GM19193 (cell line): Measurements from ENCODE around the gene AGPAT1.

Source experiments
- POLR2A ChIP-seq: IDR thresholded peaks from 4 replicates; pipeline ENCODE4 v1.6.1; 2011; ENCODE audit not compliant: insufficient read depth, insufficient read length; ENCODE audit errors: extremely low read depth

AGPAT1 gene

GRCh38 chr6:32167761-32168262 lies 8.1 kb downstream of the AGPAT1 start:
- TF ChIP-seq POLR2A: no peak

DNA sequence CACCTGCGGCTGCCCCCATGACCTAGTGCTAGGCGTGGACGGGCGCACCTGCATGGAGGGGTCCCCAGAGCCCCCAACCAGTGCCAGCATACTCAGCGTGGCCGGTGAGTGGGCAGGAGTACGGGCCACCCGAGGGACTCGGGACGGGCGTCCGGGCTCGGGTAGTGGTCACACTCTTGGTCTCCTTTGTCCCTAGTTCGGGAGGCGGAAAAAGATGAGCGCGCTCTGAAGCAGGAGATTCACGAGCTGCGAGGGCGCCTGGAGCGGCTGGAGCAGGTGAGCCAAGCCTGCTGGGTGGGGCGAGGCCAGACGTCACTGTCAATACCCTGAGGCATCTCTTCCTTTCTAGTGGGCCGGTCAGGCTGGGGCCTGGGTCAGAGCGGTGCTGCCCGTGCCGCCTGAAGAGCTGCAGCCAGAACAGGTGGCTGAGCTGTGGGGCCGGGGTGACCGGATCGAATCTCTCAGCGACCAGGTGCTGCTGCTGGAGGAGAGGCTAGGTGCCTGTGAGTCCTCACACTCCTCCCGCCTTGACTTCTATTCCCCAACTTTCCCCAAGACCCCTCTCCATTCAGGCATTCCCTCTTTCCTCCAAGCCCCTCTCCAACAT lies 8.6 kb downstream of the AGPAT1 start:
- no peak for TF ChIP-seq POLR2A

- no peak for TF ChIP-seq POLR2A
These were observed 9.3 kb downstream of the AGPAT1 start for GRCh38 chr6:32166411-32167061.

GRCh38 chr6:32164295-32164694 lies 11.6 kb downstream of the AGPAT1 start, which contains the start of gene EGFL8:
EGFL8 (plus strand) TSS chr6:32164595; CDS start chr6:32166166, 1,571 bp downstream.
- TF ChIP-seq POLR2A: no peak

DNA sequence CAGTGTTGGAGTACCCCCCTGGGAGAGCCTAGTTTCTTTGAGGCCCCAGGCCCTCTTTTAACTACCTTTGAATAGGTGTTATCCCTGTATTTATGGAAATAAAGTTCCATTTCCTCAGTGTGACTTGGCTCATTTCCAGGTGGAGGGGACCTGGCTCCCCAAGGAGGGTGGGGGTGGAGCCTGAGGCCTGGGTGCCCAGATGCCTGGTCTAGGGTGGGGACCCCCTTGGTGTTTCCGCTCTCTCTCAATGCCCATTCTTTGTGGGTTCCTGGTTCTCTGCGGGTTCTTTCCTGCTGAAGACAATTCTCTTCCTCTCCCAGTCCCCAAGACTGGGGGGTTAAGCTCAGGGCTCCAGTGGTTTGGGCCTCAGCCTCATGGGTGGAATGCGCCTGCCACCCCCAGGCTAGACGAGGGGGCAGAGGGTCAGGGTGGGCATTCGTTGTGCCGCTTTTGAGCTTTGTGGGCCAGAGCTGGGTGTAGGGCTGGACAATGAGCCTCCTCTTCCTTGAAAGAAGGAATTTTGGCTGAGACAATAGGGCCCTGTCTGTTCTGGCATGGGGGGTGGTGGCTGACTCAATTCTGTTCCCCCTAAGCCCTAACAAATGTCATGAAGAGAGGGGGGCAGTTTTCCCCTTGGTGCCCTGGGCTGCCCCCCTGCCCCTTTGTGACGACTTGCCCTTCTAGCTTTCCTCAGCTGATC lies 12.2 kb downstream of the AGPAT1 start:
- no peak for TF ChIP-seq POLR2A

GRCh38 chr6:32158052-32158451 lies 17.8 kb downstream of the AGPAT1 start:
- TF ChIP-seq POLR2A: no peak

DNA sequence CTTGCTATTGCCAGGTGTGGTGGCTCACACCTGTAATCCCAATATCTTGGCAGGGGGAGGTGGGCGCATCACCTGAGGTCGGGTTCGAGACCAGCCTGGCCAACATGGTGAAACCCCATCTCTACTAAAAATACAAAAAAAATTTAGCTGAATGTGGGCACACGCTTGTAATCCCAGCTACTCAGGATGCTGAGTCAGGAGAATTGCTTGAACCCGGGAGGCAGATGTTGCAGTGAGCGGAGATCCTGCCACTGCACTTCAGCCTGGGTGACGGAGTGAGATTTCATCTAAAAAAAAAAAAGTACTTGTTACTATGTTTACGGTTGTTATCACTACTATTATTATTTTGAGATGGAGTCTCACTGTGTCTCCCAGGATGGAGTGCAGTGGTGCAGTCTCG lies 19.0 kb downstream of the AGPAT1 start:
- TF ChIP-seq POLR2A: no peak

- TF ChIP-seq POLR2A: no peak
These were observed 21.2 kb downstream of the AGPAT1 start for GRCh38 chr6:32154514-32155161.

DNA sequence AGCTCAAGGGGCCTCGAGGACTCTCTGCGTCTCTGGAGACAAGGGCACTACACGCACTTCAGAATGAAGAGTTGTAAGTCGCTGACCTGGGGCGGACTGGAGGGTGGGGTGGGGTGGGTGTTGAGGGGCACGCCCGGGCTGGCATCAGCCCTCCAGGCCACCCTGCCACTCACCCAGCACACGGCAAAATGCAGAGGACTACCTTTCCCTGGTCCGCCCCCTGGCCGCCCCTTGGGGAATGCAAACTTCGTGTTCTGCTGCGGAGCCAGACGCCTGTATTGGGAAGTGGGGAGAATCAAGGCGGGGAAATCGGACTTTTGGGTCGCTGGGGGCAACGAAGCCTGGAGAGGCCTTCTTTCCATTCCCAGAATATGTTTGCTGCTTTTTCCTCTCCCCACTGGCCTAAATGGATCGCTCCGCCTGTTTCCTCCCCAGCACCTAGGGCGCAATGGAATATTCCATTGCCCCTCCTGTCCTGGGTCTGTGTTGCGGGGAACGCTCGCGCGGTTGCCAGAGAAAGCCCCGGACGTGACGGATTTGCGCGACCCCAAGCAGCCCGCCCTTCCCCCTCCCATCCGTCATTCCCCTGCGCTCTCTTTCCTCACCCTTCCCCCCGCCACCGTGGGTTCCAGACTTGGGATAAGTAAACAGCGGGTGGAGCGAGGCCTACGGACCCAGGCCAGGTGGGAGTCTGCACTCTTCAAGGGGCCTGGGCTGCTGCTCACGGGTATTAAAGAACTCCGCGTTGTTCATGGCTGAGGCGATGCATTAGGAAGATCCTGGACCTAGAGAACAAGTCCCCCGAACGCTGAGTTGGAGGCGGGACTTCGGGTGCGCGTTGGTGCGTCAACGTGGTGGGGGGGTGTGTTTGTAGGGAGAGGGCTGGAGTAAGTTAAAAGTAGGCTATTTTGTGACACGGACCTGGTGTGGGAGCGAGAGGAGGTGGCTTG lies 22.0 kb downstream of the AGPAT1 start, which contains the start of gene PPT2:
PPT2 (plus strand) TSS at position 578 of the 950 bp plus-strand sequence. CDS start 454 bp downstream, outside the sequence.
- TF ChIP-seq POLR2A: no peak

DNA sequence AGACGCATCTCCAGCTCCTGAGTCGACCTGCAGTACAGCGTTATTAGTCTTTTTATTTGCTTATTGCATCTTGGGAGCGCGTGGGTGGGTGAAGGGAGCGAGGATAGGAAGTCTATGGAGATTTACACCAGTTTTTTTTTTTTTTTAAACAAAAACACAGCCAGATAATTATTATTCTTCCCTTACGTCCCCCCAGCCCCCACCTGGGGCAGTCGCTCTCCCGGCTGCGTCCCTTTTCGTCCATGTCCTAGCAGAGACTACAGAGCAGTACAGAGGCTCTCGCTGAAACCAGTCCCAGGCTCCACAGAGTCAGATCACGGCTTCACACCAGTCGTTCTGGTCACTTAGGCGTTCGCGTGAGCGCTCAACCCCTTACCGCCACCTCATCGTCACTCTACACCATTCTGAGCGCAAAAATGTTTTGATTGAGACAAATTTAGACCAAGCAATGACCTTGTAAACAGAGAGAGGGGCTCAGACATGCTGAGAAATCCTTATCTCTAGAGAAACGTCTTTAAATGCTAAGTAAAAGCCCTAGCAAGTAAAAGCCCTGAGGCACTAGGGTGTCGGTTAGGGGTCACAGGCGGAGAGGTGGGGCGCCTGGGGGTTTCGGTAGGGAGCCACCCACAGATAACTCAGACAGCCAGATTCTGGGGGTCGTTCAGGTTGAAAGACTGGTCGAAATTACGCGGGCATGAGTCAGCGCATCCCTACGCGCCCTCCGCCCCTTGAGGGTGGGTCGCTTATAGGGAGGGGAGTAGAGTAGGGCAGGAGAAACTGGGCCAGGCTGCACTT lies 22.9 kb downstream of the AGPAT1 start:
- no peak for TF ChIP-seq POLR2A

DNA sequence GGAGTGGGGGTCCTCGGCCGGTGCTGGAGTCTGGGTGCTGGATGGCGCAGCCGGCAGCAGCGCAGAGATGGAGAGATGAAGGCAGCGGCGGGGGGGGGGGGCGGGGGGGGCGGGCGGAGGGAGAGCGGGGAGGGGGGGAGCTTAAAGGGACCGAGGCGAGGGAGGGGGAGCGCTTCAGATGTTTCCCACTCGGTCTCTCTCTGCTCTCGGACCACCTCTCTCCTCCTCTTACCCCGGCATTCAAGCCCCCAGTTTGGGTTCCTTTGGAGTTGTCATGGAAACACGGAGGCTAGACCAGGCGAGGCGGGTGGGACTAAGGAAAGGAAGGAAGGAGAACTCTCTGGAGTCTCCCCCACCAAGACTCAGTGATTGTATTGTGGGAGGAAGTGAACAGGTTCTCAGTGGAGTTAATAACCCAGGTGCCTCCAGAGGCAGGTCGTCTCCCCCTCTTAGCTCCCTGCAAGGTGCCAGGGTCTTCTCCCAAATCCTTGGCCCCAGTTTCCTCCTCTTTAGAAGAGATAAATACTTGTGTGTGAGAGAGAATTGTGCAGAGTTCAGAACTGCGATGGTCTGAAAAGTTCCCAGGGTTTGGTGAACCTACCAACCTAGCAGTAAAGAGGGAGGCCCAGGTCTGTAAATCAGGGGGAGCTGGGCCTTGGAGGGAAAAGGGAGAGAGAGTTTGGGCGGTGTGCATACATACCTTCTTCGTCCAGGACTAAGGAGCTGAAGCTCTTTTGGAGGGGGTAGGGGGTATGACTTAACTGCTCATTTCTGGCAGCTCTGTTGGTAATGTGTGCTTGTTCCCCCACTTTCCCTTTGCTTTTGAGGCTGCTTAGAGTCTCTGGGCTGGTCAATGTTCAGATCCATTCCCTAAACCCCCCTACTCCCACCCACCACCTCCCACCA lies 23.8 kb downstream of the AGPAT1 start, which contains the start of gene PRRT1:
PRRT1 (minus strand) TSS at position 77 of the 906 bp plus-strand sequence. CDS start 112 bp downstream, outside the sequence.
- TF ChIP-seq POLR2A: no peak
